Ishikawa (cell line): Measurements from ENCODE around the gene KCNK3.

Source experiments
- CREB1 ChIP-seq: IDR thresholded peaks from 2 replicates; pipeline ENCODE4 v1.6.1; 2012; ENCODE audit warnings: low read depth
- EP300 ChIP-seq: IDR thresholded peaks from 2 replicates; pipeline ENCODE4 v1.6.1; 2012; ENCODE audit warnings: borderline replicate concordance
- NFIC ChIP-seq: IDR thresholded peaks from 2 replicates; pipeline ENCODE4 v1.6.1; 2012
- REST ChIP-seq: IDR thresholded peaks from 2 replicates; pipeline ENCODE4 v1.6.1; 2012; ENCODE audit warnings: low read depth, mild to moderate bottlenecking
- USF1 ChIP-seq: IDR thresholded peaks from 2 replicates; pipeline ENCODE4 v1.6.1; 2012

- TF ChIP-seq CREB1 (no peak), EP300 (no peak), REST (no peak), NFIC (no peak), USF1 (no peak)
Observed at GRCh38 chr2:26724784-26725520, 32.4 kb downstream of the KCNK3 start.
